ENCODE data around the gene PTGIR.

Gene PTGIR

GRCh38 chr19:46624958-46625661 is at the start of gene PTGIR:
Gene PTGIR, minus strand, starts transcription at chr19:46625089. Its CDS starts 864 bp downstream, at chr19:46624225.
- DNase-seq, result peak; percentile 41

GRCh38 chr19:46670813-46671212 is 45.9 kb upstream of the PTGIR start:
- no peak for DNase-seq

- no peak for DNase-seq
These were observed 43.8 kb upstream of the PTGIR start for GRCh38 chr19:46668662-46669061.

GRCh38 chr19:46665072-46665471 is 40.2 kb upstream of the PTGIR start:
- DNase-seq, result no peak

GRCh38 chr19:46661735-46662592 is 37.1 kb upstream of the PTGIR start:
- DNase-seq, result peak; percentile 83

GRCh38 chr19:46661020-46661731 is 36.3 kb upstream of the PTGIR start, which contains the start of gene DACT3:
Gene DACT3, minus strand, starts transcription at chr19:46661182. Its CDS starts 118 bp downstream, at chr19:46661064.
- peak; percentile 100 for DNase-seq

GRCh38 chr19:46660551-46661019 is 35.7 kb upstream of the PTGIR start:
- no peak for DNase-seq

- no peak for DNase-seq
These were observed 35.2 kb upstream of the PTGIR start for GRCh38 chr19:46660008-46660517.

- peak; percentile 19 for DNase-seq
These were observed 34.5 kb upstream of the PTGIR start for GRCh38 chr19:46659151-46660007.

- no peak for DNase-seq
These were observed 31.7 kb upstream of the PTGIR start for GRCh38 chr19:46656541-46656940.

GRCh38 chr19:46654621-46655152 is 29.8 kb upstream of the PTGIR start:
- no peak for DNase-seq

- no peak for DNase-seq
These were observed 25.6 kb upstream of the PTGIR start for GRCh38 chr19:46650445-46650844.

GRCh38 chr19:46648961-46649960 is 24.4 kb upstream of the PTGIR start:
- no peak for DNase-seq

GRCh38 chr19:46648060-46648960 is 23.4 kb upstream of the PTGIR start:
- DNase-seq, result peak; percentile 20

- no peak for DNase-seq
These were observed 21.5 kb upstream of the PTGIR start for GRCh38 chr19:46646402-46646801.

GRCh38 chr19:46644720-46645119 is 19.8 kb upstream of the PTGIR start:
- DNase-seq, result no peak

- DNase-seq, result no peak
These were observed 15.8 kb upstream of the PTGIR start for GRCh38 chr19:46640656-46641055.

- DNase-seq, result peak; percentile 24
These were observed 14.7 kb upstream of the PTGIR start for GRCh38 chr19:46639358-46640182.

All from CD4-positive, alpha-beta T cell treated with Interleukin-6 for 4 hours (primary cell).